Measurements from ENCODE around the gene FBN2. TPM values are rescaled to one million over a fixed set of nuclear protein-coding genes. Genes with fewer than 3 reads are reported as not detected.

The FBN2 gene
- total and polyA plus RNA-seq, 11 donors, result 7.4 to 28.0 (median 9.7) TPM

DNA sequence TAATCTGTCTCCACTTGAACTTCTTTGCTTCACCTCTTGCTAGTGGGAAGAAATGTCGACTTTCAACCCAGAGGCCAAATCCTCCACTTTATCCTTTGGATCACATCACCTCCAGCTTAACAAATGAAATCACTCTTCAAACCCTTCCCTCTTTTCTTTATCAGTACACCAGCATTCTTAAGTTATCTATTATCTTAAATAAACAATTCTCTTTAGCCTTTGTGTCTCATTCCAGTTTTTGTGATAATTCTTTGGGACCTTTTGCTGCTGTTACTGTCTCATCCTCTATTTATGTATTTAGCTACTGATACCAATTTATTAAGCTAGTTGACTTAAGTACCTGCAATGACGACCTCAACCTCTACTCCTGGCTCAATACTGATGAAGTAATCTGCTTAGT is 28.1 kb upstream of the FBN2 start:
- 61 to 74% (median 66%) methylated on average over 2 of the region's 2 CpGs for WGBS, 4 donors
- no peak overlapping the region for H3K27ac ChIP-seq

DNA sequence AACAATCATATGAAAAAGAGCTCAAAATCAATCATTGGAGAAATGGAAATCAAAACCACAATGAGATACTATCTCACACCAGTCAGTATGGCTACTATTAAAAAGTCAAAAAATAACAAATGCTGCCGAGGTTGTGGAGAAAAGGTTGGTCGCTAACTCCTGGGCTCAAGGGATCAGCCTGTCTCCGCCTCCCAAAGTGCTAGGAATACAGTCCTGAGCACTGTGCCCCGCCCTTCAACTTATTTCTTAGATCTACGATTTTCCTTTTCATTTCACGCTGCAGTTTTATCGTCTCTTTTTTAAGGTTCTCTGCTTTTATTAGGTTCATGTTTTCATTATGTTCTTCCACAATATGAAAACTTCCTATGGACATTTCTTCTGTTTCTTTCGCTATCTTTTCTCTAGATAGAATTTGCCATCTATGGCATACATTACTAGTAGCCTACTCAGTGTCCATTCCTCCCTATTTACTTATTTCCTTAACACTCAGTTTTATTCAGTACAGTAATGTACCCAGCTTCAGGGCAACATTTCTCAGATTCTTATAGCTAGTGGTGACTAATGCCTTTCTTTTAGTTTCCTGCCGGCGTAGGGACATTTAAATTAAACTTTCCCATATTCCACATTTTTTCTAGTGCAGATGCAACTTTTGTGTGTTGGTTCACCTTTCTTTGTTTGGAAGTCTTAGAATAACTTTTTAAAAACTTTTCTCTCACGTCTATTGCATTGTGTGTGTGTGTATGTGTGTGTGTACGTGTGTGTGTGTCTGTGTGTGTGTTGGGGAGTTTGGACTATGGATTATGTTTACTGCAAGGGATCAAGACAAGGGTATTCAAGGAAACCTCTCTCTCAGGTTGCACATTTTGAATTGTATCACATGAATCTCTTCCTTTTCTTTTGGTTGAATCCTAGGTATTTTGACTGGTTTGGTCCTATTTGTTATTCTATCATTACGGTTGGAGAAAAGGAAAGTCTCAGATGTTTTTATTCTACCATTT is 21.6 kb upstream of the FBN2 start:
- H3K9me3 ChIP-seq, result peaks cover 0 to 14% (median 0%) of the 10 kb centered on the region in 12 donors
- no peaks in the 10 kb centered on the region for H3K27me3 ChIP-seq
- no peaks in the 10 kb centered on the region for H3K4me1 ChIP-seq
- no peak for TF ChIP-seq POLR2A (IDR thresholded peaks at IDR 0.05)
- TF ChIP-seq, protein P1, sequence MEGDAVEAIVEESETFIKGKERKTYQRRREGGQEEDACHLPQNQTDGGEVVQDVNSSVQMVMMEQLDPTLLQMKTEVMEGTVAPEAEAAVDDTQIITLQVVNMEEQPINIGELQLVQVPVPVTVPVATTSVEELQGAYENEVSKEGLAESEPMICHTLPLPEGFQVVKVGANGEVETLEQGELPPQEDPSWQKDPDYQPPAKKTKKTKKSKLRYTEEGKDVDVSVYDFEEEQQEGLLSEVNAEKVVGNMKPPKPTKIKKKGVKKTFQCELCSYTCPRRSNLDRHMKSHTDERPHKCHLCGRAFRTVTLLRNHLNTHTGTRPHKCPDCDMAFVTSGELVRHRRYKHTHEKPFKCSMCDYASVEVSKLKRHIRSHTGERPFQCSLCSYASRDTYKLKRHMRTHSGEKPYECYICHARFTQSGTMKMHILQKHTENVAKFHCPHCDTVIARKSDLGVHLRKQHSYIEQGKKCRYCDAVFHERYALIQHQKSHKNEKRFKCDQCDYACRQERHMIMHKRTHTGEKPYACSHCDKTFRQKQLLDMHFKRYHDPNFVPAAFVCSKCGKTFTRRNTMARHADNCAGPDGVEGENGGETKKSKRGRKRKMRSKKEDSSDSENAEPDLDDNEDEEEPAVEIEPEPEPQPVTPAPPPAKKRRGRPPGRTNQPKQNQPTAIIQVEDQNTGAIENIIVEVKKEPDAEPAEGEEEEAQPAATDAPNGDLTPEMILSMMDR (IDR thresholded peaks at IDR 0.05), result no peak
- no peak overlapping the region for H3K4me3 ChIP-seq
- WGBS, 4 donors, result 87 to 91% (median 89%) methylated on average over 13 of the region's 13 CpGs
- H3K36me3 ChIP-seq, result no peaks in the 10 kb centered on the region
- no peak for ATAC-seq
- no peak overlapping the region for H3K27ac ChIP-seq
- intact Hi-C loops (cut with DNase I), result no loop called here
- DNase-seq, result no peak

More for the DNA sequence above, 28.1 kb upstream of the FBN2 start:
- Histone ChIP-seq H3K9me3 (no peaks in the 10 kb centered on the region), H3K4me1 (no peaks in the 10 kb centered on the region), H3K27me3 (no peaks in the 10 kb centered on the region), H3K36me3 (no peaks in the 10 kb centered on the region), H3K4me3 (no peak overlapping the region)
- TF ChIP-seq, protein P1 (IDR thresholded peaks at IDR 0.05), result no peak
- TF ChIP-seq POLR2A (IDR thresholded peaks at IDR 0.05), result no peak
- intact Hi-C loops (cut with DNase I), result no loop called here
- ATAC-seq (no peak), DNase-seq (no peak)

GRCh38 chr5:128553747-128554146 is 15.7 kb upstream of the FBN2 start:
- TF ChIP-seq POLR2A (IDR thresholded peaks at IDR 0.05), result no peak
- TF ChIP-seq, protein P1 (IDR thresholded peaks at IDR 0.05), result no peak
- no peak for ATAC-seq
- H3K4me3 ChIP-seq, result no peak overlapping the region
- no peak overlapping the region for H3K27ac ChIP-seq
- intact Hi-C loops (cut with DNase I), result no loop called here
- no peaks in the 10 kb centered on the region for H3K36me3 ChIP-seq
- no peaks in the 10 kb centered on the region for H3K27me3 ChIP-seq
- peaks cover 0 to 39% (median 12%) of the 10 kb centered on the region in 12 donors for H3K9me3 ChIP-seq
- DNase-seq, result no peak
- H3K4me1 ChIP-seq, result no peaks in the 10 kb centered on the region

DNA sequence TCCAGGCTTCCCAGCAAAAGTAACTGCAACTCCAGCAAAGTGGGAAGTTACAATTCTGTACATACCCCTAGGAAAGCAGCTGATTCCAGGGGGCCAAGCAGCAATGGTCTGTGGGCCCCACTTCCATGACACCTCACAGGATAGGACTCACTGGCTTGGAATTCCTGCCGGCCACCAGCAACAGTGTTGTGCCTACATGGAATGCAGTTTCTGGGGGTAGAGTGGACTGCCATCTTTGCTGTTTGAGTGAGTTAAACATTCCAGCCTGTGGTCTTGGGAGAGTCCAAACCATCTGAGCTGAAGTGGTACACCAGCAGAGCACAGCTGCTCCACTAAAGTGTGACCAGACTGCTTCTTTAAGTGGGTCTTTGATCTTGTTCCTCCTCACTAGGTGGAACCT is 13.4 kb upstream of the FBN2 start:
- WGBS, 4 donors, result 88 to 100% (median 96%) methylated on average over 1 of the region's 1 CpG
- no peaks in the 10 kb centered on the region for H3K27me3 ChIP-seq
- H3K4me1 ChIP-seq, result no peaks in the 10 kb centered on the region
- H3K27ac ChIP-seq, result no peak overlapping the region
- DNase-seq (no peak), ATAC-seq (no peak)
- peaks cover 0 to 36% (median 12%) of the 10 kb centered on the region in 12 donors for H3K9me3 ChIP-seq
- no peak overlapping the region for H3K4me3 ChIP-seq
- TF ChIP-seq POLR2A (IDR thresholded peaks at IDR 0.05), result no peak
- TF ChIP-seq, protein P1 (IDR thresholded peaks at IDR 0.05), result no peak
- no peaks in the 10 kb centered on the region for H3K36me3 ChIP-seq
- intact Hi-C loops (cut with DNase I), result no loop called here

Data from heart left ventricle (tissue), 16 donors.